PC-3 (cell line): Measurements from ENCODE around the gene MYLK.

Source experiments
- CTCF ChIP-seq: fragments of 300-600 bp; sonication (generic); conservative IDR thresholded peaks from 2 replicates; pipeline ENCODE4 v1.5.1; 2017; ENCODE audit warnings: antibody characterized with exemption, low read depth, mild to moderate bottlenecking, low read length
- EZH2 ChIP-seq: fragments of 300-600 bp; sonication (generic); IDR thresholded peaks from one replicate; pipeline ENCODE4 v1.6.1; 2017; ENCODE audit warnings: antibody characterized with exemption, mild to moderate bottlenecking, low read length; ENCODE audit not compliant: unreplicated experiment
- EZH2phosphoT487 ChIP-seq: fragments of 300-600 bp; sonication (generic); IDR thresholded peaks from 2 replicates; pipeline ENCODE4 v1.6.1; 2018; ENCODE audit warnings: mild to moderate bottlenecking, antibody characterized with exemption, low read length, borderline replicate concordance

- TF ChIP-seq EZH2 (no peak), CTCF (no peak), EZH2phosphoT487 (no peak)
These were observed 104.4 kb downstream of the MYLK start for GRCh38 chr3:123779655-123780231.
